PC-3 (cell line): ENCODE results near the gene RNH1.

Experiments used
- CTCF ChIP-seq: fragments of 300-600 bp; sonication (generic); conservative IDR thresholded peaks from 2 replicates; pipeline ENCODE4 v1.5.1; 2017; ENCODE audit warnings: antibody characterized with exemption, low read depth, mild to moderate bottlenecking, low read length
- EZH2 ChIP-seq: fragments of 300-600 bp; sonication (generic); IDR thresholded peaks from one replicate; pipeline ENCODE4 v1.6.1; 2017; ENCODE audit warnings: antibody characterized with exemption, mild to moderate bottlenecking, low read length; ENCODE audit not compliant: unreplicated experiment

GRCh38 chr11:484616-485015 lies 22.4 kb downstream of the RNH1 start:
- TF ChIP-seq CTCF (no peak), EZH2 (no peak)
